Ascending aorta (tissue), 2 donors: ENCODE results near the gene HMCN2. TPM values are rescaled to one million over a fixed set of nuclear protein-coding genes. Genes with fewer than 3 reads are reported as not detected.
"Not testable (repeated sequence)": the region's sequence is repeated elsewhere in the genome, so short reads cannot be mapped to it uniquely, and the experiment has no call there.

ENCODE experiments used
- DNase-seq, 2 donors: peaks; one replicate each; pipeline ENCODE4 v3.0.0-alpha.2; 2019; ENCODE audit warnings: low spot score in 2 of 2
- H3K27ac ChIP-seq, 2 donors: fragments of 200-600 bp; sonication (generic); one replicate each; pipeline ENCODE4 v1.5.1; 2016 to 2017; ENCODE audit warnings: mild to moderate bottlenecking in 1 of 2
- H3K27me3 ChIP-seq: fragments of 200-600 bp; sonication (generic); one replicate; pipeline ENCODE4 v1.5.1; 2017
- H3K36me3 ChIP-seq, 2 donors: fragments of 200-600 bp; sonication (generic); one replicate each; pipeline ENCODE4 v1.5.1; 2016
- H3K4me1 ChIP-seq, 2 donors: fragments of 200-600 bp; sonication (generic); one replicate each; pipeline ENCODE4 v1.5.1; 2016 to 2017; ENCODE audit warnings: mild to moderate bottlenecking in 1 of 2
- H3K4me3 ChIP-seq, 2 donors: fragments of 200-600 bp; sonication (generic); one replicate each; pipeline ENCODE4 v1.5.1; 2016 to 2017; ENCODE audit warnings: mild to moderate bottlenecking in 1 of 2
- H3K9me3 ChIP-seq, 2 donors: fragments of 200-600 bp; sonication (generic); one replicate each; pipeline ENCODE4 v1.5.1; 2016
- intact Hi-C: fragments of 100-400 bp; cut with DNase I; formaldehyde crosslinking; loops from one replicate; pipeline ENCODE4 v1.15.1; 2023
- total RNA-seq: library from RNA; depleted of rRNA; stranded (reverse); fragments of >200 nt; gene quantifications from one replicate; pipeline ENCODE4 v1.1.0, GENCODE V29; 2016
- TF ChIP-seq, protein P1 (sequence below), 3 experiments: fragments of 200-600 bp in 2 of 3; fragments of 450-650 bp in 1 of 3; sonication (generic) in 2 of 3; IDR thresholded peaks; one replicate each; pipeline ENCODE4 v1.5.1; 2016 to 2019; ENCODE audit warnings: antibody characterized with exemption in 3 of 3, mild to moderate bottlenecking in 1 of 3, moderate library complexity in 1 of 3

The HMCN2 gene
- total RNA-seq, 1 donor from 2014 or later = 7.5 TPM

DNA sequence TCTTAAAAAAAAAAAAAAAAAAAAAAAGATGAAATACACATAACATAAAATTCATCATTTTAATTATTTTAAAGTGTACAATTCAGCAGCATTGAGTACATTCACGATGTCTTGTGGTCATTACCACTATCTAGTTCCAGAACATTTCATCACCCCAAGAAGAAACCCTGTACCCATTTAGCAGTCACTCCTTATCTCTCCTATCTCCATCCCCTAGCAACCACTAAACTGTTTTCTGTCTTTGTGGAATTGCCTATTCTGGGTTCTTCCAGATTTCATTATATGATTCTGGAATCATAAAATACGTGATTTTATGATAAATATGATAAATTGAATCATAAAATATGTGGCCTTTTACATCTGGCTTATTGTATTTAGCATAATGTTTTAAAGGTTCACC is 8.9 kb upstream of the HMCN2 start:
- no peak for DNase-seq
- no peaks in the 10 kb centered on the region for H3K27me3 ChIP-seq
- no peaks in the 10 kb centered on the region for H3K4me1 ChIP-seq
- intact Hi-C loops = no loop called here
- H3K4me3 ChIP-seq = no peak overlapping the region
- H3K36me3 ChIP-seq = no peaks in the 10 kb centered on the region
- no peak overlapping the region for H3K27ac ChIP-seq
- TF ChIP-seq, protein P1, sequence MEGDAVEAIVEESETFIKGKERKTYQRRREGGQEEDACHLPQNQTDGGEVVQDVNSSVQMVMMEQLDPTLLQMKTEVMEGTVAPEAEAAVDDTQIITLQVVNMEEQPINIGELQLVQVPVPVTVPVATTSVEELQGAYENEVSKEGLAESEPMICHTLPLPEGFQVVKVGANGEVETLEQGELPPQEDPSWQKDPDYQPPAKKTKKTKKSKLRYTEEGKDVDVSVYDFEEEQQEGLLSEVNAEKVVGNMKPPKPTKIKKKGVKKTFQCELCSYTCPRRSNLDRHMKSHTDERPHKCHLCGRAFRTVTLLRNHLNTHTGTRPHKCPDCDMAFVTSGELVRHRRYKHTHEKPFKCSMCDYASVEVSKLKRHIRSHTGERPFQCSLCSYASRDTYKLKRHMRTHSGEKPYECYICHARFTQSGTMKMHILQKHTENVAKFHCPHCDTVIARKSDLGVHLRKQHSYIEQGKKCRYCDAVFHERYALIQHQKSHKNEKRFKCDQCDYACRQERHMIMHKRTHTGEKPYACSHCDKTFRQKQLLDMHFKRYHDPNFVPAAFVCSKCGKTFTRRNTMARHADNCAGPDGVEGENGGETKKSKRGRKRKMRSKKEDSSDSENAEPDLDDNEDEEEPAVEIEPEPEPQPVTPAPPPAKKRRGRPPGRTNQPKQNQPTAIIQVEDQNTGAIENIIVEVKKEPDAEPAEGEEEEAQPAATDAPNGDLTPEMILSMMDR (IDR thresholded peaks at IDR 0.05) = no peak
- H3K9me3 ChIP-seq = no peaks in the 10 kb centered on the region

DNA sequence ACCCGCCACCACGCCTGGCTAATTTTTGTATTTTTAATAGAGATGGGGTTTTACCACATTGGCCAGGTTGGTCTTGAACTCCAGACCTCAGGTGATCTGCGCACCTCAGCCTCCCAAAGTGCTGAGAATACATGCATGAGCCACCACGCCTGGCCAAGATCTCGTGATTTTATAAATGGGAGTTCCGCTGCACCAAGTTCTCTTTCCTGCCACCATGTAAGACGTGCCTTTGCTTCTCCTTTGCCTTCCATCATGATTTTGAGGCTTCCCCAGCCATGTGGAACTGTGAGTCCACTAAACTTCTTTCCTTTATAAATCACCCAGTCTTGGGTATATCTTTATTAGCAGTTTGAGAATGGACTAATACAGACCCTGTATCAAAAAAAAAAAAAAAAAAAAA is 7.4 kb upstream of the HMCN2 start:
- DNase-seq = not testable (repeated sequence)

DNA sequence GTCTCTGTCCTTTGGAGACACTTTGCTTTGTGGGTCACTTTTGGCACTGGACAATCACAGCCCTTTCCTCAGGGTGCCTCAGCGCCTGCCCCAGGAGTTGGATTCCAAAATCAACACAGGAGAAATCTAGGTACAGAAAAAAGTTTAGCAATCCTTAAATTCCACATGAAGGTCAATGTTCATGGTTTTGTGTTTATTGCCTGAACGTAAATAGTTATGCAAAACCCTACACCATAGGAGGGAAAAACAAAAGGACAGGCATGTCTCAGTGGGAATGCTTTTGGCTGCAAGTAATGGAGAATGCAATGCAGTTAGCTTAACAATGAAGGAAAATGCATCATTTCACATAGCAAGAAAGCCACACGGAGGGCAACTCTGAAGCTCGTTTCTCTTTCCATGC is 6.5 kb upstream of the HMCN2 start:
- Histone ChIP-seq H3K9me3 (no peaks in the 10 kb centered on the region), H3K27ac (no peak overlapping the region), H3K27me3 (no peaks in the 10 kb centered on the region), H3K4me3 (no peak overlapping the region), H3K4me1 (no peaks in the 10 kb centered on the region), H3K36me3 (no peaks in the 10 kb centered on the region)
- no peak for DNase-seq
- TF ChIP-seq, protein P1 (IDR thresholded peaks at IDR 0.05) = no peak
- intact Hi-C loops = no loop called here

More for the DNA sequence above, 7.4 kb upstream of the HMCN2 start:
- intact Hi-C loops, H3K36me3 ChIP-seq, H3K27ac ChIP-seq, H3K4me1 ChIP-seq, H3K27me3 ChIP-seq, H3K9me3 ChIP-seq, H3K4me3 ChIP-seq: not testable (repeated sequence)

DNA sequence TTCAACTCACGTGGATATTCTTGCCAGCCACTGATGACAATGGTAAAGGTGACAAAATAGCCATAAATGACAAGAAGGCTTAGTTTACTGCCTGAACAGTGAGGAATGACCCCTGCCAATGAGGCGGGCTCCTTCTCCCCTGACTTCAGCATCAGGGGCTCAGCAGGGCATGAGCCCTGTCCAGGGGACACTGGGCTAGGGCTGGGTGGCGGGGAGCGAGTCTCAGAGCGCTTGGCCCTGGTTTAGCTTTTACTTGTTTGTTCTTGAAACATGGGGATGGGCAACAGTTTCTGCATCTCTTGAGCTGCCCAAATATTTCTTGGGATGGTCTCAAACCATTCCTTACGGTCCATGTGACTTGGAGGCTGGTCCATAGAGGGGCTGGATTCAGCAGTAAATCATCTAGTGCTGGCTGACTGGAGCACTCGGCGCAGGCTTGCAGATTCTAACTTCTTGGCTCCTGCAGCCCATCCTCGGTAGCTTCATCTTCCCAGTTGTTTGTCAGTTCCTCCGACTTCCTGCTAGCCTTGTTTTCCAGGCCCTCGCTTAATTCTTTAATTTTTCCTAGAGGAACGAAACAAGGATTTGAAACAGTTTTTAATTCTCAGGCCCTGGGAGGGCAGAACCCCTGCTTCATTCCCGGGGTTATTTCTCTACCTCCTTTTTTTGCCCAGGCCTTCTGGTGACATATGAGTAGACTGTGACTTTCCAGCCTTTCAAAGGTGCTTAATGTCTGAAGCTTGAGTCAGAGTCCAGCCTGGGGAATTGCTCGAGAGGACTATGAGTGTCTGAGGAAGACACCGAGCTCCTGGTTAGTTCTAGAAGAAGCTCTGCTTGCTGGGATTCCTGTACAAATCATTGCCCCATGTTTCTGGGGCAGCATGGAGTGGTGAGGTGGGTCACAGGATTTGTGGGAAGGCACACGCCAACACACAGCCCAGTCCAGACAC is 4.5 kb upstream of the HMCN2 start:
- Histone ChIP-seq H3K4me3 (no peak overlapping the region), H3K4me1 (peaks cover 0 to 8% of the 10 kb centered on the region in 2 donors), H3K9me3 (no peaks in the 10 kb centered on the region), H3K27me3 (peaks cover 14% of the 10 kb centered on the region), H3K27ac (no peak overlapping the region), H3K36me3 (no peaks in the 10 kb centered on the region)
- TF ChIP-seq, protein P1 (IDR thresholded peaks at IDR 0.05) = no peak
- intact Hi-C loops = no loop called here
- peak in 1 of 2 donors; percentile 52 for DNase-seq

DNA sequence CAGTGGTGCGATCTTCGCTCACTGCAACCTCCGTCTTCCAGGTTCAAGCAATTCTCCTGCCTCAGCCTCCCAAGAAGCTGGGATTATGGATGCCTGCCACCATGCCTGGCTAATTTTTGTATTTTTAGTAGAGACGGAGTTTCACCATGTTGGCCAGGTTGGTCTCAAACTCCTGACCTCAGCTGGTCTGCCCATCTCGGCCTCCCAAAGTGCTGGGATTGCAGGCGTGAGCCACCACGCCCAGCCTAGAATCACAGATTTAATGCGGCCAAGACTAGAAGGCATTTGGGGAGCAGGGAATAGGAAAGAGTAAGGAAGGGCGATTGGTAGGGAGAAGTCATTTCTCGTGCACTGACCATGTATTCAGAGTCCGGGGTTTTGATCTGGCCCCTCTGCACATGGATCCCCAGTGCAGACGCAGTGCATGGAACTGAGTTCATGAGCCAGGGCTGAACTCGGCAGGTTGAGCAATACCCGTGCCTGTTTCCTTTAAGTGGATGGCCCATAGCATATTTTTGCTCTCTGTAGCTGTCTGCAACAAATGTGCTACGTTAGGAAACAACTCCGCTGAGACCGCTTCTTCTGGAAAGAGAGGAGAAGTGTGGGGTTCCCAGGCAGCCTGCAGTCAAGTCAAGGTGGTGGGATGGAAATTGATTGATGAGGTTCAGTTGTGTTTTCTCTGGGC is 3.4 kb upstream of the HMCN2 start:
- no peak overlapping the region for H3K4me3 ChIP-seq
- TF ChIP-seq, protein P1 (IDR thresholded peaks at IDR 0.05) = no peak
- H3K27me3 ChIP-seq = peaks cover 17% of the 10 kb centered on the region
- no peak overlapping the region for H3K27ac ChIP-seq
- no peaks in the 10 kb centered on the region for H3K36me3 ChIP-seq
- intact Hi-C loops = no loop called here
- no peak for DNase-seq
- no peaks in the 10 kb centered on the region for H3K9me3 ChIP-seq
- H3K4me1 ChIP-seq = peaks cover 0 to 8% of the 10 kb centered on the region in 2 donors

DNA sequence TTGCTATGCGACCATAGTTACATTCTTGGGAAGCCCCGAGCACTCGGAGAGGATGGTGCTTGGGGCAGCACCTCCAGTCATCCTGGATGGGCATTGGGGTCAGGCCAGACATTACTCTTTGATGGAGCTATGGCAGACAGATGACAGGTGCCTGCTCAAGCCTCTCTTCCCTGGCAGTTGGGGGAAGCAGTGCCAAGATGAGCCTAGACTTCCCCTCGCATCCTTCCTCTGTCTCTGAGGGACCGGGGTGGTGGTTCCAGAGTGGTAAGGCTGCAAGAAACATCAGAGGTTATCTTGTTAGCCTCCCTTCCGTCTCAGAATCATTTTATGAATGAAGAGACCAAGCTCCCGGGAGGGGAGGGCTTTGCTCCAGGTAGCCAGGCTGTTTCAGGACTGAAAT is 2.8 kb upstream of the HMCN2 start:
- no peaks in the 10 kb centered on the region for H3K36me3 ChIP-seq
- H3K27ac ChIP-seq = no peak overlapping the region
- intact Hi-C loops = no loop called here
- DNase-seq = peak in 1 of 2 donors; percentile 35
- H3K4me1 ChIP-seq = peaks cover 0 to 8% of the 10 kb centered on the region in 2 donors
- TF ChIP-seq, protein P1 (IDR thresholded peaks at IDR 0.05) = no peak
- H3K9me3 ChIP-seq = no peaks in the 10 kb centered on the region
- H3K27me3 ChIP-seq = peaks cover 17% of the 10 kb centered on the region
- H3K4me3 ChIP-seq = no peak overlapping the region
